Stimulated activated naive B cell treated with anti-CD40 and anti-IgM and Interleukin-4, amounts not matched to agents 10 μg/mL and 1 μg/mL and 100 μg/mL, for 72 hours (primary cell): ENCODE data around the gene CCR7.
"Not testable (repeated sequence)": the region's sequence is repeated elsewhere in the genome, so short reads cannot be mapped to it uniquely, and the experiment has no call there.

Experiments
- ATAC-seq, 2 donors: fragments of 150-1000 bp; cut with Tn5 transposase; replicated peaks; 2 replicates each; pipeline ENCODE4 v1.10.0; 2021; ENCODE audit warnings: moderate library complexity in 1 of 2
- DNase-seq: peaks from one replicate; pipeline ENCODE4 v3.0.0; 2021
- H3K27ac Mint-ChIP-seq: one replicate; pipeline ENCODE4 v1.8.0; 2022; ENCODE audit warnings: mild to moderate bottlenecking, mixed read lengths
- H3K27me3 Mint-ChIP-seq, 2 donors: one replicate each; pipeline ENCODE4 v1.8.0; 2022; ENCODE audit warnings: mixed read lengths in 2 of 2
- H3K36me3 Mint-ChIP-seq, 2 donors: one replicate each; pipeline ENCODE4 v1.8.0; 2022; ENCODE audit warnings: mixed read lengths in 2 of 2, mild to moderate bottlenecking in 1 of 2
- H3K4me1 Mint-ChIP-seq, 2 donors: one replicate each; pipeline ENCODE4 v1.8.0; 2022; ENCODE audit warnings: mixed read lengths in 2 of 2, mild to moderate bottlenecking in 1 of 2
- H3K4me3 Mint-ChIP-seq, 2 donors: one replicate each; pipeline ENCODE4 v1.8.0; 2022; ENCODE audit warnings: mild to moderate bottlenecking in 2 of 2, mixed read lengths in 2 of 2, moderate library complexity in 1 of 2
- H3K9me3 Mint-ChIP-seq, 2 donors: one replicate each; pipeline ENCODE4 v1.8.0; 2022; ENCODE audit warnings: mixed read lengths in 2 of 2, mild to moderate bottlenecking in 1 of 2

The CCR7 gene

GRCh38 chr17:40554646-40555295 is 10.5 kb downstream of the CCR7 start:
- peaks cover 70 to 87% of the 10 kb centered on the region in 2 donors for H3K36me3 Mint-ChIP-seq

GRCh38 chr17:40553694-40554534 is 11.4 kb downstream of the CCR7 start:
- Mint-ChIP-seq H3K4me3 (peak overlapping the region; percentile 72 to 75), H3K4me1 (peaks cover 90 to 100% of the 10 kb centered on the region in 2 donors), H3K9me3 (no peaks in the 10 kb centered on the region), H3K36me3 (peaks cover 62 to 78% of the 10 kb centered on the region in 2 donors), H3K27me3 (peaks cover 0 to 4% of the 10 kb centered on the region in 2 donors), H3K27ac (peak overlapping the region; percentile 100)
- ATAC-seq (peak; percentile 30 to 40), DNase-seq (no peak)

More at GRCh38 chr17:40554646-40555295, 10.5 kb downstream of the CCR7 start:
- ATAC-seq: no peak
- Mint-ChIP-seq H3K9me3 (no peaks in the 10 kb centered on the region), H3K27me3 (peaks cover 0 to 4% of the 10 kb centered on the region in 2 donors), H3K4me3 (peak overlapping the region; percentile 72 to 75), H3K4me1 (peaks cover 89 to 100% of the 10 kb centered on the region in 2 donors), H3K27ac (peak overlapping the region; percentile 100)
- no peak for DNase-seq

GRCh38 chr17:40552806-40553693 is 12.2 kb downstream of the CCR7 start:
- Mint-ChIP-seq H3K27ac (peak overlapping the region; percentile 100), H3K9me3 (no peaks in the 10 kb centered on the region), H3K27me3 (peaks cover 0 to 4% of the 10 kb centered on the region in 2 donors), H3K36me3 (peaks cover 62 to 72% of the 10 kb centered on the region in 2 donors), H3K4me3 (peak overlapping the region; percentile 72 to 75), H3K4me1 (peaks cover 92 to 100% of the 10 kb centered on the region in 2 donors)
- peak; percentile 7 to 14 for ATAC-seq
- no peak for DNase-seq

GRCh38 chr17:40551879-40552768 is 13.1 kb downstream of the CCR7 start:
- H3K36me3 Mint-ChIP-seq: peaks cover 55 to 65% of the 10 kb centered on the region in 2 donors
- peak overlapping the region; percentile 63 to 67 for H3K4me3 Mint-ChIP-seq
- H3K9me3 Mint-ChIP-seq: no peaks in the 10 kb centered on the region
- DNase-seq: peak; percentile 62
- peak; percentile 30 to 39 for ATAC-seq
- peak overlapping the region; percentile 100 for H3K27ac Mint-ChIP-seq
- H3K27me3 Mint-ChIP-seq: peaks cover 0 to 4% of the 10 kb centered on the region in 2 donors
- peaks cover 92 to 100% of the 10 kb centered on the region in 2 donors for H3K4me1 Mint-ChIP-seq

DNA sequence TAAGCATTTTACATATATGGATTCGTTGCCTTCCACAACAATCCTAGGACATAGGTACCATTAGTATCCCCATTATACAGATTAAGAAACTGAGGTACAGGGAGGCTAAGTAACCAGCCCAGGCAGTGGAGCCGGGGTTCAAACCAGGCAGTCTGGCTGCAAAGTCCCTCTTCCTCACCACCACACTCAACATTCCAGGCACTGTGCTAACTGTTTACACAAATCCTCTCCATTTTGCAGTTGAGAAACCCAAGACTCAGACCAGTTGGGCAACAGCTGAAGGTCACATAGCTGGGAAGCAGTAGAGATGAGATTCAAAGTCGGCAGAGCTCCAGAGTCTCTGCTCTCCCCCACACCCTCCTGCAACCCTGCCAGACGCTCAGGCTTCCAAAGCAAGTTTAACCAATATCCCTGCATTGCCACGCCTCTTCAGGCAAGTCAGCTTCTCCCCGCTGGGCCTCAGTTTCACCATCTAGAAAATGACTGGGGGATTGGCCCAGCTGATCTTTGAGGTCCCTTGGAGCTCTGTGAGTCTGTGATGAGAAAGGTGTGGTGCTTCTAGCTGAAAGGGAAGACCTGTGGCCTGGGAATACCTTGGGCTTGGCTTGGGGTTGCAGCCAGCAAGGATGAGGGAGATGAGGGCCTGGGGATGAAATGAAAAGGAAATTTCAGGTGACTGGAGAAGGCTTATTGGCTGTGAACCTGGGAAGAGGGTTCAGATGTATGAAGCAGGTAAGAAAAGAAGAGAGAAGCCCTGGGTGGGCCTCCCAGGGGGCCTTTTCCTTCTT is 14.0 kb downstream of the CCR7 start:
- Mint-ChIP-seq H3K36me3 (peaks cover 47 to 57% of the 10 kb centered on the region in 2 donors), H3K9me3 (no peaks in the 10 kb centered on the region), H3K4me3 (peak overlapping the region; percentile 63 to 67), H3K27ac (peak overlapping the region; percentile 100), H3K27me3 (peaks cover 0 to 4% of the 10 kb centered on the region in 2 donors), H3K4me1 (peaks cover 88 to 100% of the 10 kb centered on the region in 2 donors)
- DNase-seq: no peak
- ATAC-seq: no peak

DNA sequence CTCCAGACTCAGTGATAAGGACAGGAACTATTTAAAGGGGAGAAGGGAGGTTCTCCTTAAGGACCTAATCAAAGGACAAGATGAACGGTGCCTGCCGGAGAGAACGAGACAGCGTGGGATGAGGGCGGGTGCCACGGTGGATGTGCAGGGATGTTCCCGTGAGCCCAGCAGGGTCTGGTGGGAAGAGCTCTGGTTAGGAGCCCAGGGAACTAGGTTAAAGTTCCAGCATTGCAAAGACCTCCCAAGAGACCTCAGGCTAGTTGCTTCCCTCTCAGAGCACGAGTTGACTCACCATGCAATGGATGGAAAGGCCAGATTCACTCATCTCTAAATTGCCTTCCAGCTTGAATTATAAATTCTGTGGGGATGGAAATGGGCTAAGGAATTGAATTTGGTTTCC is 14.7 kb downstream of the CCR7 start:
- no peak for DNase-seq
- Mint-ChIP-seq H3K27me3 (peaks cover 0 to 4% of the 10 kb centered on the region in 2 donors), H3K36me3 (peaks cover 44 to 50% of the 10 kb centered on the region in 2 donors), H3K4me3 (peak overlapping the region; percentile 17 to 37), H3K27ac (peak overlapping the region; percentile 100), H3K4me1 (peaks cover 89 to 100% of the 10 kb centered on the region in 2 donors), H3K9me3 (no peaks in the 10 kb centered on the region)
- peak in 1 of 2 donors; percentile 16 for ATAC-seq

- Mint-ChIP-seq H3K4me1 (peaks cover 80 to 95% of the 10 kb centered on the region in 2 donors), H3K36me3 (peaks cover 29 to 35% of the 10 kb centered on the region in 2 donors), H3K4me3 (peak overlapping the region; percentile 22 to 29), H3K27ac (peak overlapping the region; percentile 100), H3K27me3 (peaks cover 0 to 4% of the 10 kb centered on the region in 2 donors), H3K9me3 (no peaks in the 10 kb centered on the region)
- DNase-seq (no peak), ATAC-seq (peak in 1 of 2 donors; percentile 5)
Measured at GRCh38 chr17:40548982-40549685, 16.1 kb downstream of the CCR7 start.

DNA sequence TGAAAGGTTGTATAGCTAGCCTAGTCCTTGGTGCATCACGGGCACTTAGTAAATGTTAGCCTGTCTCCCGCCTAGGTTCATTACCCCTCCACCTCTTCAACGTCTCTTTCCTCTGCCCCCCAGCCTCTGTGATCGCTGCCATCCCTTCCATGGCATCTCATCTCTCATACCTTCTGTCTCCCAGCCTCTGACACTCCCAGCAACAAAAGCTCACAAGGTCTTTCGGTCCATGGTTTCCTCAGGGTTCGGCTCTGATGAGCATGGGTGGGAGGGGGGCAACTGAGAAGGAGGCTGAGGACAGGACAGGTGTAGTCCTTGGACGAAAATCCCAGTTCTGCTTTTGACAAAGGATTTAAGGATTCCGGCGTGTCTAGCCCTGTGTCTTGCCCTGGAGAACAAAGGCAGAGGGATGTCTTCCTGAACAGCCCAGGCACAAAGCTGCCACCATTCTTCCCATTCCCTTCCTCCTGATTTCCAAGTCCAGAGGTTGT is 16.7 kb downstream of the CCR7 start:
- no peak for ATAC-seq
- H3K27ac Mint-ChIP-seq: peak overlapping the region; percentile 52
- no peak for DNase-seq
- peaks cover 76 to 95% of the 10 kb centered on the region in 2 donors for H3K4me1 Mint-ChIP-seq
- H3K9me3 Mint-ChIP-seq: no peaks in the 10 kb centered on the region
- peak overlapping the region in 1 of 2 donors; percentile 29 for H3K4me3 Mint-ChIP-seq
- peaks cover 23 to 29% of the 10 kb centered on the region in 2 donors for H3K36me3 Mint-ChIP-seq
- peaks cover 0 to 4% of the 10 kb centered on the region in 2 donors for H3K27me3 Mint-ChIP-seq

DNA sequence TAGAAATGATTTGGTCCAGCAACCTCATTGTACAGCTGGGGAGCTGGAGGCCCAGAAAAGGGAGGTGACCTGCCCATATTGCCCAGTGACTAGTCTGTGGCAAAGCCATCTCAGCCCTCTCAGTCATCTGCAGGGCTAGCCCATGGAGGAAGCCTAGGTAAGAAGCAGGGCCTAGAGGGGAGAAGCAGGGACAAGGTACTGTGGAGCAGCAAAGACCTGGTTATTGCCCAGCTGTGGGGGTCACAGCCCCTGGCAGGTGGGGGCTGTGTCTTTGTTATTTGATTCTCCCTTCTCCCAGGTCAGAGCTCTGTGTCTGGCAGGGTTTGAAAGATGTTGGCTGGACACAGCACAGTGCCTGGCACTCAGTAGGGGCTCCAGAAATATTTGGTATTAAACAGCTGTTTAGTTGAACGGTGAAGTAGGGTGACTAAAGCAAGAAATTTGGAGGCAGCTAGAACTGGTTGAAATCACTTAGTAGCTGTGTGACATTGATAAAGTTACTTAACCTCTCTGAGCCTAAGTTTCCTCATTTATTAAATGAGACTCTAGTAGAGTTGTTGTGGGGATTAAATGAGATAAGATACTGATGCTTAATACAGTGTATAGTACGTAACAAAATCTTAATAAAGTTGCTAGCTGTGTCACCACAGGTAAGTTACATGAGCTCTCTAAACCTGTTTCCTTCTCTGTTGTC is 17.3 kb downstream of the CCR7 start:
- no peak for ATAC-seq
- Mint-ChIP-seq H3K9me3 (no peaks in the 10 kb centered on the region), H3K36me3 (peaks cover 20 to 25% of the 10 kb centered on the region in 2 donors), H3K4me1 (peaks cover 75 to 95% of the 10 kb centered on the region in 2 donors), H3K27ac (peak overlapping the region; percentile 72), H3K27me3 (peaks cover 0 to 4% of the 10 kb centered on the region in 2 donors), H3K4me3 (peak overlapping the region in 1 of 2 donors; percentile 47)
- no peak for DNase-seq

- H3K4me1 Mint-ChIP-seq: peaks cover 73 to 95% of the 10 kb centered on the region in 2 donors
- H3K27ac Mint-ChIP-seq: peak overlapping the region; percentile 72
- ATAC-seq: peak in 1 of 2 donors; percentile 10
- peaks cover 13 to 18% of the 10 kb centered on the region in 2 donors for H3K36me3 Mint-ChIP-seq
- peak overlapping the region in 1 of 2 donors; percentile 47 for H3K4me3 Mint-ChIP-seq
- H3K27me3 Mint-ChIP-seq: no peaks in the 10 kb centered on the region
- H3K9me3 Mint-ChIP-seq: no peaks in the 10 kb centered on the region
- DNase-seq: no peak
Measured at GRCh38 chr17:40547079-40547784, 18.0 kb downstream of the CCR7 start.

DNA sequence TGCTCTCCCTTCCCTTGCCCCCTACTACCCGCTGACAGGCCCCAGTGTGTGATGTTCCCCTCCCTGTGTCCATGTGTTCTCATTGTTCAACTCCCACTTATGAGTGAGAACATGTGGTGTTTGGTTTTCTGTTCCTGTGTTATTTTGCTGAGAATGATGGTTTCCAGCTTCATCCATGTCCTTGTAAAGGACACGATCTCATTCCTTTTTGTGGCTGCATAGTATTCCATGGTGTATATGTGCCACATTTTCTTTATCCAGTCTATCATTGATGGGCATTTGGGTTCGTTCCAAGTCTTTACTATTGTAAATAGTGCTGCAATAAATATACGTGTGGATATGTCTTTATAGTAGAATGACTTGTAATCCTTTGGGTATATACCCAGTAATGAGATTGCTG is 18.8 kb downstream of the CCR7 start:
- not testable (repeated sequence) for H3K27ac Mint-ChIP-seq, ATAC-seq, H3K4me3 Mint-ChIP-seq, DNase-seq, H3K9me3 Mint-ChIP-seq, H3K27me3 Mint-ChIP-seq
- peaks cover 72 to 95% of the 10 kb centered on the region in 2 donors for H3K4me1 Mint-ChIP-seq
- peaks cover 8 to 11% of the 10 kb centered on the region in 2 donors for H3K36me3 Mint-ChIP-seq
